Mesothelial cell of epicardium (in vitro differentiated cells): Measurements from ENCODE around the gene TMEM232. TPM values are rescaled to one million over a fixed set of nuclear protein-coding genes. Genes with fewer than 3 reads are reported as not detected.
"Not testable (repeated sequence)": the region's sequence is repeated elsewhere in the genome, so short reads cannot be mapped to it uniquely, and the experiment has no call there.

ENCODE experiments used
- DNase-seq, 2 experiments: peaks; one replicate each; pipeline ENCODE4 v3.0.0; 2021; ENCODE audit warnings: low spot score in 2 of 2; ENCODE audit not compliant: unreplicated experiment in 2 of 2
- H3K27ac Mint-ChIP-seq: 2 replicates; pipeline ENCODE4 v1.8.0; 2021; ENCODE audit warnings: mixed read lengths
- H3K27me3 Mint-ChIP-seq: 2 replicates; pipeline ENCODE4 v1.8.0; 2021; ENCODE audit warnings: low read depth, mixed read lengths
- H3K36me3 Mint-ChIP-seq: 2 replicates; pipeline ENCODE4 v1.8.0; 2021; ENCODE audit warnings: mixed read lengths
- H3K4me1 Mint-ChIP-seq: 2 replicates; pipeline ENCODE4 v1.8.0; 2021; ENCODE audit warnings: mixed read lengths
- H3K4me3 Mint-ChIP-seq: 2 replicates; pipeline ENCODE4 v1.8.0; 2021; ENCODE audit warnings: mild to moderate bottlenecking, moderate library complexity, mixed read lengths
- H3K9me3 Mint-ChIP-seq: 2 replicates; pipeline ENCODE4 v1.8.0; 2021; ENCODE audit warnings: mixed read lengths
- CTCF ChIP-seq: fragments of 200-600 bp; sonication (generic); IDR thresholded peaks from one replicate; pipeline ENCODE4 v1.5.0; 2021; ENCODE audit warnings: antibody characterized with exemption; ENCODE audit not compliant: unreplicated experiment
- total RNA-seq: library from RNA; stranded (reverse); gene quantifications from 3 replicates; pipeline ENCODE4 v1.2.1, GENCODE V29; 2021

The TMEM232 gene
- total RNA-seq, 1 donor from 2014 or later = 6.5 TPM

GRCh38 chr5:110738812-110739651 lies 12.6 kb upstream of the TMEM232 start, which contains the start of gene SLC25A46:
SLC25A46 (plus strand) TSS chr5:110739007; CDS start chr5:110739120, 113 bp downstream.
- peak within 1 kb of the TSS; percentile 95 for H3K27ac Mint-ChIP-seq
- DNase-seq = peak; percentile 62 to 87
- peaks cover 13% of the 10 kb centered on the region for H3K27me3 Mint-ChIP-seq
- peaks cover 16% of the 10 kb centered on the region for H3K4me1 Mint-ChIP-seq
- no peak for TF ChIP-seq CTCF
- H3K9me3 Mint-ChIP-seq = no peaks in the 10 kb centered on the region
- peak within 1 kb of the TSS; percentile 99 for H3K4me3 Mint-ChIP-seq
- H3K36me3 Mint-ChIP-seq = no peaks in the 10 kb centered on the region

- TF ChIP-seq CTCF = no peak
- peak overlapping the region; percentile 95 for H3K27ac Mint-ChIP-seq
- no peaks in the 10 kb centered on the region for H3K9me3 Mint-ChIP-seq
- peaks cover 16% of the 10 kb centered on the region for H3K4me1 Mint-ChIP-seq
- H3K36me3 Mint-ChIP-seq = no peaks in the 10 kb centered on the region
- peaks cover 13% of the 10 kb centered on the region for H3K27me3 Mint-ChIP-seq
- peak overlapping the region; percentile 99 for H3K4me3 Mint-ChIP-seq
- no peak for DNase-seq
Observed at GRCh38 chr5:110738503-110738811, 12.0 kb upstream of the TMEM232 start.

- no peak for DNase-seq
- peaks cover 2% of the 10 kb centered on the region for H3K36me3 Mint-ChIP-seq
- peaks cover 16% of the 10 kb centered on the region for H3K4me1 Mint-ChIP-seq
- no peak for TF ChIP-seq CTCF
- H3K27me3 Mint-ChIP-seq = peaks cover 13% of the 10 kb centered on the region
- no peaks in the 10 kb centered on the region for H3K9me3 Mint-ChIP-seq
- H3K4me3 Mint-ChIP-seq = no peak overlapping the region
- H3K27ac Mint-ChIP-seq = no peak overlapping the region
Observed at GRCh38 chr5:110736753-110737152, 10.3 kb upstream of the TMEM232 start.

GRCh38 chr5:110735556-110735955 lies 9.1 kb upstream of the TMEM232 start:
- no peak overlapping the region for H3K4me3 Mint-ChIP-seq
- DNase-seq = no peak
- TF ChIP-seq CTCF = no peak
- H3K27me3 Mint-ChIP-seq = peaks cover 13% of the 10 kb centered on the region
- no peak overlapping the region for H3K27ac Mint-ChIP-seq
- peaks cover 2% of the 10 kb centered on the region for H3K36me3 Mint-ChIP-seq
- no peaks in the 10 kb centered on the region for H3K9me3 Mint-ChIP-seq
- H3K4me1 Mint-ChIP-seq = peaks cover 16% of the 10 kb centered on the region

GRCh38 chr5:110734101-110734500 lies 7.6 kb upstream of the TMEM232 start:
- no peak overlapping the region for H3K4me3 Mint-ChIP-seq
- no peak for TF ChIP-seq CTCF
- no peak overlapping the region for H3K27ac Mint-ChIP-seq
- H3K9me3 Mint-ChIP-seq = no peaks in the 10 kb centered on the region
- peaks cover 7% of the 10 kb centered on the region for H3K4me1 Mint-ChIP-seq
- no peak for DNase-seq
- peaks cover 13% of the 10 kb centered on the region for H3K27me3 Mint-ChIP-seq
- H3K36me3 Mint-ChIP-seq = peaks cover 2% of the 10 kb centered on the region

GRCh38 chr5:110731499-110731898 lies 5.0 kb upstream of the TMEM232 start:
- DNase-seq, H3K4me3 Mint-ChIP-seq, H3K9me3 Mint-ChIP-seq, H3K27ac Mint-ChIP-seq, H3K27me3 Mint-ChIP-seq, H3K4me1 Mint-ChIP-seq, H3K36me3 Mint-ChIP-seq: not testable (repeated sequence)
